ENCODE measurements around the gene RWDD2A. TPM values are rescaled to one million over a fixed set of nuclear protein-coding genes. Genes with fewer than 3 reads are reported as not detected.

RWDD2A gene
- total RNA-seq, result 0.72 and 1.8 TPM in 2 replicates

DNA sequence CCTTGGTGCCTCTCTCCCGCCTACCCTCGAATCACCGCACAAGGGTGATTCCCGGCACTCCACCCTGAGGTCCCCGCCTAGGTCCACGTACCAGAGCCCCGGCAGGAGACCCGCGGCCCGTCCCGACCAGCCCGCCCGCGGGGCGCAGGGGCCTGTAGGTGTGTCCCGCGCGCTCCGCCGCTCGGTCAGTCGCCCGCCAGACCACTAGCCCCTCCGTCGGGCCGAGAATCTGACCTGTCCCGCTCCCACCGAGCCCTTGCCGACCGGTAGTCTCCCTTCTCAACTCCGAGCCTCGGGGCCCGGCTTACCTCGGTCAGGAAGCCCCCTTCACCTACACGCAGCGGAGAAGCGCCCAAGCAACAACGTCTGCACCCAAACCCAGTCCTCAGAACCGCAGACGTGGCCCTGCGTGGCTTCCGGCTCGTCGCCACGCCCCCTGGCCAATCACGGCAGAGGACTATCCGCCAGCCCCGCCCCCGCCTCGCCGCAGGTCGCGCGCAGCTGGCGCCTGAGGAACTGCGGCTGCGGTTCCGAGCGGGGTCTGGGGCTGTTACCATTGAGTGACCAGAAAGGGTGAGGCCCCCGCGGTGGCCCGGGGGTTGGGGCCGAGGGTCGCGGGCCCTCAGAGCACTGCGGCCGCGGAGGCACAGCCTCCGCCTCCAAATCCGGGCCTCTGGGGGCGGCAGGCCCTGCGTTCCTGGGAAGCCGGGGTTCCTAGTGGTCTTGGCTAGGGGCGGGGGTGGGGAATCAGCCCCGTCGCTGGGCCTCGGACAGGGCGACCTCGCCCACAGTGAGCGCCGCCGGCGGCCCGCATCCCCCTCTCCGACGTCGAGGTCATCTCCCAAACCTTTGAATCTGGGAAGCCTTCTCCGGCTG, at the start of gene RWDD2A, which contains the start of gene PGM3:
RWDD2A (plus strand) TSS at position 487 of the 876 bp plus-strand sequence. CDS start 1,095 bp downstream, outside the sequence.
PGM3 (minus strand) TSS at position 395 of the 876 bp plus-strand sequence. CDS start 2,253 bp downstream, outside the sequence.

Other genes with a start within 250 kb of the RWDD2A start
- gene UBE3D, start 127.5 kb upstream of the RWDD2A start, total RNA-seq, result 3.4 and 5.5 TPM in 2 replicates
- 6.6 and 10.4 TPM in 2 replicates for gene DOP1A, start 125.7 kb upstream of the RWDD2A start, total RNA-seq
- gene PGM3, start 92 bp upstream of the RWDD2A start, total RNA-seq, result 36.5 and 40.4 TPM in 2 replicates
- 24.3 and 29.8 TPM in 2 replicates for gene ME1, start 237.7 kb downstream of the RWDD2A start, total RNA-seq

All from hair follicular keratinocyte (primary cell).